Activated gamma-delta T cell treated with anti-CD3 and anti-CD28 coated beads, Interleukin-2, amount 50 U/mL, for 16 hours (primary cell): ENCODE data around the gene MYO1E.
"Not testable (repeated sequence)": the region's sequence is repeated elsewhere in the genome, so short reads cannot be mapped to it uniquely, and the experiment has no call there.

Source experiments
- DNase-seq: peaks from one replicate; pipeline ENCODE4 v3.0.0-alpha.2; 2020; ENCODE audit warnings: low read depth

Gene MYO1E

GRCh38 chr15:59372352-59373211 lies at the start of gene MYO1E:
Gene MYO1E, minus strand, starts transcription at chr15:59372871. Its CDS starts 371 bp downstream, at chr15:59372500.
- peak; percentile 4 for DNase-seq

- no peak for DNase-seq
Measured at GRCh38 chr15:59420986-59421618, 48.4 kb upstream of the MYO1E start.

- no peak for DNase-seq
Measured at GRCh38 chr15:59420108-59420507, 47.4 kb upstream of the MYO1E start.

GRCh38 chr15:59419170-59419569 lies 46.5 kb upstream of the MYO1E start:
- no peak for DNase-seq

- DNase-seq: no peak
Measured at GRCh38 chr15:59416816-59417215, 44.1 kb upstream of the MYO1E start.

GRCh38 chr15:59413577-59413976 lies 40.9 kb upstream of the MYO1E start:
- DNase-seq: no peak

GRCh38 chr15:59410391-59410896 lies 37.8 kb upstream of the MYO1E start:
- no peak for DNase-seq

GRCh38 chr15:59407946-59408345 lies 35.3 kb upstream of the MYO1E start:
- no peak for DNase-seq

- DNase-seq: no peak
Measured at GRCh38 chr15:59406446-59406845, 33.8 kb upstream of the MYO1E start.

GRCh38 chr15:59405079-59405478 lies 32.4 kb upstream of the MYO1E start:
- no peak for DNase-seq

GRCh38 chr15:59401824-59402569 lies 29.3 kb upstream of the MYO1E start:
- DNase-seq: no peak

GRCh38 chr15:59401051-59401823 lies 28.6 kb upstream of the MYO1E start:
- DNase-seq: not testable (repeated sequence)

- no peak for DNase-seq
Measured at GRCh38 chr15:59400103-59400813, 27.6 kb upstream of the MYO1E start.

- DNase-seq: no peak
Measured at GRCh38 chr15:59399465-59400102, 26.9 kb upstream of the MYO1E start.

- DNase-seq: no peak
Measured at GRCh38 chr15:59398220-59398619, 25.5 kb upstream of the MYO1E start.

GRCh38 chr15:59396679-59397078 lies 24.0 kb upstream of the MYO1E start:
- DNase-seq: no peak

GRCh38 chr15:59396211-59396610 lies 23.5 kb upstream of the MYO1E start:
- DNase-seq: no peak

- DNase-seq: no peak
Measured at GRCh38 chr15:59394166-59394661, 21.5 kb upstream of the MYO1E start.

- no peak for DNase-seq
Measured at GRCh38 chr15:59392299-59392698, 19.6 kb upstream of the MYO1E start.

- DNase-seq: no peak
Measured at GRCh38 chr15:59388670-59389069, 16.0 kb upstream of the MYO1E start.
